NB4 (cell line): Measurements from ENCODE around the gene CELF3.

Experiments used
- TF ChIP-seq, protein P1 (sequence below): IDR thresholded peaks from one replicate; pipeline ENCODE4 v1.5.1; 2012; ENCODE audit warnings: low read depth, low read length
- TF ChIP-seq, protein P2 (sequence below): IDR thresholded peaks from 2 replicates; pipeline ENCODE4 v1.6.1; 2011; ENCODE audit warnings: low read depth, low read length

- TF ChIP-seq, protein P1, sequence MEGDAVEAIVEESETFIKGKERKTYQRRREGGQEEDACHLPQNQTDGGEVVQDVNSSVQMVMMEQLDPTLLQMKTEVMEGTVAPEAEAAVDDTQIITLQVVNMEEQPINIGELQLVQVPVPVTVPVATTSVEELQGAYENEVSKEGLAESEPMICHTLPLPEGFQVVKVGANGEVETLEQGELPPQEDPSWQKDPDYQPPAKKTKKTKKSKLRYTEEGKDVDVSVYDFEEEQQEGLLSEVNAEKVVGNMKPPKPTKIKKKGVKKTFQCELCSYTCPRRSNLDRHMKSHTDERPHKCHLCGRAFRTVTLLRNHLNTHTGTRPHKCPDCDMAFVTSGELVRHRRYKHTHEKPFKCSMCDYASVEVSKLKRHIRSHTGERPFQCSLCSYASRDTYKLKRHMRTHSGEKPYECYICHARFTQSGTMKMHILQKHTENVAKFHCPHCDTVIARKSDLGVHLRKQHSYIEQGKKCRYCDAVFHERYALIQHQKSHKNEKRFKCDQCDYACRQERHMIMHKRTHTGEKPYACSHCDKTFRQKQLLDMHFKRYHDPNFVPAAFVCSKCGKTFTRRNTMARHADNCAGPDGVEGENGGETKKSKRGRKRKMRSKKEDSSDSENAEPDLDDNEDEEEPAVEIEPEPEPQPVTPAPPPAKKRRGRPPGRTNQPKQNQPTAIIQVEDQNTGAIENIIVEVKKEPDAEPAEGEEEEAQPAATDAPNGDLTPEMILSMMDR: no peak
- TF ChIP-seq, protein P2, sequence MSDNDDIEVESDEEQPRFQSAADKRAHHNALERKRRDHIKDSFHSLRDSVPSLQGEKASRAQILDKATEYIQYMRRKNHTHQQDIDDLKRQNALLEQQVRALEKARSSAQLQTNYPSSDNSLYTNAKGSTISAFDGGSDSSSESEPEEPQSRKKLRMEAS: no peak
These were observed 35.8 kb downstream of the CELF3 start for GRCh38 chr1:151680826-151681225.
